DND-41 (cell line): ENCODE results near the gene PLEKHA5.

Experiments used
- EZH2 ChIP-seq: IDR thresholded peaks from 3 replicates; pipeline ENCODE4 v1.6.1; 2012; ENCODE audit warnings: borderline replicate concordance, low read depth, mild to moderate bottlenecking, moderate library complexity, low read length, inconsistent platforms; ENCODE audit not compliant: severe bottlenecking
- TF ChIP-seq, protein P1 (sequence below): IDR thresholded peaks from 2 replicates; pipeline ENCODE4 v1.5.1; 2012; ENCODE audit warnings: borderline replicate concordance, low read length, moderate library complexity, mild to moderate bottlenecking; ENCODE audit not compliant: poor library complexity, severe bottlenecking; ENCODE audit errors: extremely low read depth

DNA sequence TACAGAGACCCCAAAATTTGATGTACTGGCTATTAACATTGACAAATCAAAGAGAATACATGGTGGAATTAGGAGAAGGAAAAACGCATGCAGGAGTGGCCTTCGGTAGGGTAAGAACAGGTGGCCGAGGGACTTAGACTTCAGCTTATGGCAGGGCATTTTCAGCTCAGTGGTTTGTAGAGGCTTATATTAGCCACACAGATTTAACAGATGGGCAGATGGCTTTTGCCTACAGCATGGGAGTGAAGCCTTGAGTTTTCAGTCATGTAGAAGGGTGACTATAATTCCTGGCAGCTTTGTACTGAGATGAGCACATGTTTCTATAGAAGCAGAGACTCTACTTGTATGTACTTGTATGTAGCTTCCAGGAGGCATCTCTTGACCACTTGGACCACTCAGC, 40.9 kb upstream of the PLEKHA5 start:
- TF ChIP-seq, protein P1, sequence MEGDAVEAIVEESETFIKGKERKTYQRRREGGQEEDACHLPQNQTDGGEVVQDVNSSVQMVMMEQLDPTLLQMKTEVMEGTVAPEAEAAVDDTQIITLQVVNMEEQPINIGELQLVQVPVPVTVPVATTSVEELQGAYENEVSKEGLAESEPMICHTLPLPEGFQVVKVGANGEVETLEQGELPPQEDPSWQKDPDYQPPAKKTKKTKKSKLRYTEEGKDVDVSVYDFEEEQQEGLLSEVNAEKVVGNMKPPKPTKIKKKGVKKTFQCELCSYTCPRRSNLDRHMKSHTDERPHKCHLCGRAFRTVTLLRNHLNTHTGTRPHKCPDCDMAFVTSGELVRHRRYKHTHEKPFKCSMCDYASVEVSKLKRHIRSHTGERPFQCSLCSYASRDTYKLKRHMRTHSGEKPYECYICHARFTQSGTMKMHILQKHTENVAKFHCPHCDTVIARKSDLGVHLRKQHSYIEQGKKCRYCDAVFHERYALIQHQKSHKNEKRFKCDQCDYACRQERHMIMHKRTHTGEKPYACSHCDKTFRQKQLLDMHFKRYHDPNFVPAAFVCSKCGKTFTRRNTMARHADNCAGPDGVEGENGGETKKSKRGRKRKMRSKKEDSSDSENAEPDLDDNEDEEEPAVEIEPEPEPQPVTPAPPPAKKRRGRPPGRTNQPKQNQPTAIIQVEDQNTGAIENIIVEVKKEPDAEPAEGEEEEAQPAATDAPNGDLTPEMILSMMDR: no peak
- no peak for TF ChIP-seq EZH2
